RWPE1 (cell line): ENCODE measurements around the gene C1S.
A peak's percentile ranks its signal among the peaks of the same experiment; 100 is the strongest.

Experiments
- CTCF ChIA-PET: fragments of 350-600 bp; sonication (Branson Sonifier 250); formaldehyde crosslinking; extraction: SDS; loops from one replicate; lab custom pipeline; 2021; lab: Yijun Ruan, JAX
- POLR2A ChIA-PET: fragments of 400-600 bp; formaldehyde crosslinking; extraction: SDS; loops from one replicate; lab custom pipeline; 2020; ENCODE audit warnings: antibody characterized with exemption; ENCODE audit not compliant: low non-redundant PET; lab: Yijun Ruan, JAX
- DNase-seq: peaks from one replicate; pipeline ENCODE4 v3.0.0; 2012; ENCODE audit warnings: low spot score
- H3K27ac ChIP-seq: fragments of 450-650 bp; 2 replicates; pipeline ENCODE4 v1.5.1; 2017
- CTCF ChIP-seq: fragments of 450-650 bp; conservative IDR thresholded peaks from 2 replicates; pipeline ENCODE4 v1.5.1; 2017; ENCODE audit warnings: low read depth, mild to moderate bottlenecking

The C1S gene

GRCh38 chr12:7078163-7078562 is 17.6 kb downstream of the C1S start:
- DNase-seq: no peak
- H3K27ac ChIP-seq: no peak overlapping the region
- TF ChIP-seq CTCF: no peak
- POLR2A ChIA-PET: no interaction called here
- CTCF ChIA-PET: no interaction called here

- no peak for TF ChIP-seq CTCF
- POLR2A ChIA-PET: interaction anchor here (0.6 to 1.1 kb wide), 4 partner anchors 19 to 111 kb away, joined by 3 to 5 read pairs (median 4); no protein-coding TSS in a partner anchor
- CTCF ChIA-PET: interaction anchor here (0.8 kb wide), 1 partner anchor 20 kb away, joined by 3 read pairs; no protein-coding TSS in a partner anchor
- peak overlapping the region; percentile 95 for H3K27ac ChIP-seq
- DNase-seq: no peak
Observed at GRCh38 chr12:7079826-7080125, 19.3 kb downstream of the C1S start.

GRCh38 chr12:7081037-7081436 is 20.5 kb downstream of the C1S start:
- ChIA-PET POLR2A (no interaction called here), CTCF (interaction anchor here (0.6 kb wide), 1 partner anchor 23 kb away, joined by 5 read pairs; no protein-coding TSS in a partner anchor)
- no peak for TF ChIP-seq CTCF
- peak overlapping the region; percentile 74 for H3K27ac ChIP-seq
- DNase-seq: no peak

GRCh38 chr12:7083125-7083524 is 22.6 kb downstream of the C1S start:
- no peak overlapping the region for H3K27ac ChIP-seq

GRCh38 chr12:7089196-7089871 is 28.8 kb downstream of the C1S start:
- TF ChIP-seq CTCF: no peak
- ChIA-PET POLR2A (no interaction called here), CTCF (interaction anchor here (0.6 to 1.6 kb wide), 3 partner anchors 20 to 1520 kb away, joined by 3 to 7 read pairs (median 3); partner anchors contain the start of gene C1RL)
- no peak overlapping the region for H3K27ac ChIP-seq
- no peak for DNase-seq

More at GRCh38 chr12:7083125-7083524, 22.6 kb downstream of the C1S start:
- ChIA-PET CTCF (no interaction called here), POLR2A (no interaction called here)
- TF ChIP-seq CTCF: no peak
- DNase-seq: no peak

GRCh38 chr12:7090222-7090998 is 29.9 kb downstream of the C1S start:
- no peak overlapping the region for H3K27ac ChIP-seq
- ChIA-PET POLR2A (no interaction called here), CTCF (interaction anchor here (1.1 to 1.6 kb wide), 2 partner anchors 19 to 167 kb away, joined by 3 to 7 read pairs; partner anchors contain the start of gene C1RL)
- TF ChIP-seq CTCF: no peak
- DNase-seq: no peak
